Fibroblast of villous mesenchyme (primary cell): ENCODE results near the gene ARMC3. TPM values are rescaled to one million over a fixed set of nuclear protein-coding genes. Genes with fewer than 3 reads are reported as not detected.
"Not testable (repeated sequence)": the region's sequence is repeated elsewhere in the genome, so short reads cannot be mapped to it uniquely, and the experiment has no call there.

Source experiments
- DNase-seq: peaks from one replicate; pipeline ENCODE4 v3.0.0-alpha.2; 2010; ENCODE audit warnings: low read depth
- H3K4me3 ChIP-seq: 2 replicates; pipeline ENCODE4 v1.5.1; 2011; ENCODE audit warnings: low read depth, mild to moderate bottlenecking, low read length
- total RNA-seq: library from RNA; depleted of rRNA; stranded (reverse); fragments of >200 nt; gene quantifications from 2 replicates; pipeline ENCODE4 v1.2.3, GENCODE V29; 2012
- TF ChIP-seq, protein P1 (sequence below): IDR thresholded peaks from 2 replicates; pipeline ENCODE4 v1.5.1; 2012; ENCODE audit warnings: low read depth, mild to moderate bottlenecking, low read length; ENCODE audit not compliant: insufficient read depth

The ARMC3 gene
- total RNA-seq, 1 donor: not detected

- TF ChIP-seq, protein P1, sequence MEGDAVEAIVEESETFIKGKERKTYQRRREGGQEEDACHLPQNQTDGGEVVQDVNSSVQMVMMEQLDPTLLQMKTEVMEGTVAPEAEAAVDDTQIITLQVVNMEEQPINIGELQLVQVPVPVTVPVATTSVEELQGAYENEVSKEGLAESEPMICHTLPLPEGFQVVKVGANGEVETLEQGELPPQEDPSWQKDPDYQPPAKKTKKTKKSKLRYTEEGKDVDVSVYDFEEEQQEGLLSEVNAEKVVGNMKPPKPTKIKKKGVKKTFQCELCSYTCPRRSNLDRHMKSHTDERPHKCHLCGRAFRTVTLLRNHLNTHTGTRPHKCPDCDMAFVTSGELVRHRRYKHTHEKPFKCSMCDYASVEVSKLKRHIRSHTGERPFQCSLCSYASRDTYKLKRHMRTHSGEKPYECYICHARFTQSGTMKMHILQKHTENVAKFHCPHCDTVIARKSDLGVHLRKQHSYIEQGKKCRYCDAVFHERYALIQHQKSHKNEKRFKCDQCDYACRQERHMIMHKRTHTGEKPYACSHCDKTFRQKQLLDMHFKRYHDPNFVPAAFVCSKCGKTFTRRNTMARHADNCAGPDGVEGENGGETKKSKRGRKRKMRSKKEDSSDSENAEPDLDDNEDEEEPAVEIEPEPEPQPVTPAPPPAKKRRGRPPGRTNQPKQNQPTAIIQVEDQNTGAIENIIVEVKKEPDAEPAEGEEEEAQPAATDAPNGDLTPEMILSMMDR: no peak
- peak; percentile 64 for DNase-seq
- no peak overlapping the region for H3K4me3 ChIP-seq
Observed at GRCh38 chr10:22911889-22912762, 15.7 kb upstream of the ARMC3 start.

DNA sequence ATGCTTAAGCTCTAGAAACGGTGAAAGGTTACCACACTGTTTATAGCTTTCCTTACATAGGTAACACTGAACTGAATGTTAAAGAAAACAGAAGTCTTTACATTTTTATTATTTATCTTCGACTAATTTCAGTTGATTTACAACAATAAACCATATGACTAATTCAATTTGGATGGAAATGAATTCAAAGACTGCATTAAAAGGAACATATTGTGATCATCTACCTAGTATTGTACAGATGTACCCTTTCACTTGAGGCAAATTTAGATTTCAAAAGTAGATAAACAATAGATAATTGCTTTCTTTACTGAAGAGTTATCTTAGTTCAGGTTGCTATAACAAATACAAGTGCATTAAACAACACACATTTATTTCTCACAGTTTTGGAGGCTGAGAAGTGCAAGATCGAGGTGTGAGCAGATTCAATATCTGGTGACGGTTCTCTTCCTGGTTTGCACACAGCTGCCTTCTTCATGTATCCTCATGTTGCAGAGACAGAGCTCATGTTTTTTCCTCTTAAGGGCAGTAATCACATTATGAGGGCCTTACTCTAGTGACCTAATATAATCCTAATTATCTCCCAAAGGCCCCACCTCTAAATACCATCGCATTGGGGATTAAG, 15.0 kb upstream of the ARMC3 start:
- H3K4me3 ChIP-seq: no peak overlapping the region
- DNase-seq: no peak
- TF ChIP-seq, protein P1: no peak

GRCh38 chr10:22913474-22914092, 14.3 kb upstream of the ARMC3 start:
- TF ChIP-seq, protein P1: no peak
- DNase-seq: no peak
- H3K4me3 ChIP-seq: no peak overlapping the region

DNA sequence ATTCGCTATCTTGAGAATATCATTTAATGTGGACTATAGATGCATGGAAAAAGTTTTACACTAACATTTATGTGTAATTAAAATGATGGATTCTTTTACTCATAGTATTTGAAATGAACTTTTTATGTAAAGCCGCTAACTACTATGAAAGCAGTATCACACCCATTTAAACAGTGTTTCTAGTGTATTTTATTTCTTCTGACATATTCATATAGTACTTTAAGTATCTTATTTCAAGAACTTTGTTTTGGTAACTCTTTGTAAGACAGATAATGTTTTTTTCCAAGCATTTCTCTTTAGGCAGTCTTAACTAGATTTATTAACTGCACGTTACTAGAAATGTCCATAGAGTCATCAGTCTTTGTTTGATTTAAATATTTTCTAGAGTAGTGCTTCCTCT, 12.5 kb upstream of the ARMC3 start:
- no peak for DNase-seq
- TF ChIP-seq, protein P1: no peak
- H3K4me3 ChIP-seq: no peak overlapping the region

DNA sequence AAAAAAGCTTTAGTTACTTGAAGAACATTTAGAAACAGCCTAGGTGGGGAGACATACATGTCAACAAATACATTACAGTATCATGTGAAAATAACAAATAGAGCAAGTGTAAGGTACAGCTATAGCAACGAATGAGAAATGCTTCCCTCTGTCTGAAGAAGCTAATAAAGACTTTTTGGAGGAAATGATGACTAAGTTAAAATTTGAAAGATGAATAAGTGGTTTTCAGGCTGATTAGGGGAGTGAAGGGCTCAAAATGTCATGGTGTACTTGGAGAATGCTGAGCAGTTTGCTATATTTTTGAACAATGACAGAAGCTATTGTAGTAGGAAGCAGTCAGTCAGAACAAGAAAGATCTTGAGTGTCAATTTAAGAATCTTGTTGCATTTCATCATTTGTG, 2.8 kb upstream of the ARMC3 start:
- DNase-seq: no peak
- H3K4me3 ChIP-seq: no peak overlapping the region
- TF ChIP-seq, protein P1: no peak

DNA sequence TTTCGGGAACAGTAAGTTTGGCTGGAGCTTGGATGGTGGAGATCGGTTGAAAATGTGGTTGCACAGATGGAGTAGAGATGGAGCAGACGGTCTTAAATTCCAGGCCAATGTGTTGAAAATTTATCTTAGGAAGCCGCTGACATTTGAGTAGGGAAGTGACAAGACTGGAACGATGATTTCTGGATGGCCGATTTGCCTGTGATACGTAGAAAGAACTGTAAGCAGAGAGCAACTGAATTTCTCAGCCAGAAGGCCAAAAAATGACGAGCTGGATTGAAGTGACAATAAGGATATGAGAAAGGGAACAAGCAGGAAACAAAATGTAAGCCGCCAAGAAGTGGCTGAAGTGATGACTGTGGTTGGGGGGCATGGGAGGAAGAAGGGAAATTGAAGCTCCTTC, 687 bp upstream of the ARMC3 start:
- TF ChIP-seq, protein P1: no peak
- no peak for DNase-seq
- no peak overlapping the region for H3K4me3 ChIP-seq

DNA sequence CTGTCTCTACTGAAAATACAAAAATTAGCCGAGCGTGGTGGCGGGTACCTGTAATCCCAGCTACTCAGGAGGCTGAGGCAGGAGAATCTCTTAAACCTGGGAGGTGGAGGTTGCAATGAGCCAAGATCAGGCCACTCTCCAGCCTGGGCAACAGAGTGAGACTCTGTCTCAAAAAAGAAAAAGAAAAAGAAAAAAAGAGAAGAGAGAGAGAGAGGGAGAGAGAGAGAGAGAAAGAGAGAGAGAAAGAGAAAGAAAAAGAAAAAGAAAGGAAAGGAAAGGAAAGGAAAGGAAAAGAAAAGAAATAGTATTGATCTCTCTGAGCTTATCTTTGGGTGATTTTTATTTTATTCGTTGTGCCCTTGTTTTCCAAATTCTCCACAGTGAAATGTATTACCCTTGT, 1.2 kb downstream of the ARMC3 start:
- not testable (repeated sequence) for DNase-seq, H3K4me3 ChIP-seq
